Hematopoietic multipotent progenitor cell treated with erythropoietin and hydrocortisone succinate and interleukin-3 and kit ligand, for 17 days (in vitro differentiated cells): Measurements from ENCODE around the gene GRAMD1C.

Experiments
- DNase-seq: peaks from one replicate; pipeline ENCODE4 v3.0.0-alpha.2; 2015; ENCODE audit warnings: low spot score

Gene GRAMD1C

GRCh38 chr3:113952921-113953320 lies 114.3 kb downstream of the GRAMD1C start:
- no peak for DNase-seq

GRCh38 chr3:113953677-113954076 lies 115.1 kb downstream of the GRAMD1C start:
- no peak for DNase-seq

- DNase-seq: no peak
Observed at GRCh38 chr3:113954091-113954685, 115.6 kb downstream of the GRAMD1C start.

GRCh38 chr3:113963879-113964278 lies 125.3 kb downstream of the GRAMD1C start:
- DNase-seq: no peak

- no peak for DNase-seq
Observed at GRCh38 chr3:113966172-113966571, 127.6 kb downstream of the GRAMD1C start.

GRCh38 chr3:113968986-113969385 lies 130.4 kb downstream of the GRAMD1C start:
- no peak for DNase-seq

GRCh38 chr3:113977822-113978221 lies 139.2 kb downstream of the GRAMD1C start:
- no peak for DNase-seq

GRCh38 chr3:113979916-113980315 lies 141.3 kb downstream of the GRAMD1C start:
- DNase-seq: no peak

- DNase-seq: no peak
Observed at GRCh38 chr3:113981803-113982202, 143.2 kb downstream of the GRAMD1C start.

- no peak for DNase-seq
Observed at GRCh38 chr3:113983544-113983943, 145.0 kb downstream of the GRAMD1C start.

- no peak for DNase-seq
Observed at GRCh38 chr3:113985541-113985940, 147.0 kb downstream of the GRAMD1C start.
